ENCODE measurements around the gene PSMC4. TPM values are rescaled to one million over a fixed set of nuclear protein-coding genes. Genes with fewer than 3 reads are reported as not detected.

The PSMC4 gene
- total RNA-seq, 1 experiment from 2014 or later: 111 TPM

DNA sequence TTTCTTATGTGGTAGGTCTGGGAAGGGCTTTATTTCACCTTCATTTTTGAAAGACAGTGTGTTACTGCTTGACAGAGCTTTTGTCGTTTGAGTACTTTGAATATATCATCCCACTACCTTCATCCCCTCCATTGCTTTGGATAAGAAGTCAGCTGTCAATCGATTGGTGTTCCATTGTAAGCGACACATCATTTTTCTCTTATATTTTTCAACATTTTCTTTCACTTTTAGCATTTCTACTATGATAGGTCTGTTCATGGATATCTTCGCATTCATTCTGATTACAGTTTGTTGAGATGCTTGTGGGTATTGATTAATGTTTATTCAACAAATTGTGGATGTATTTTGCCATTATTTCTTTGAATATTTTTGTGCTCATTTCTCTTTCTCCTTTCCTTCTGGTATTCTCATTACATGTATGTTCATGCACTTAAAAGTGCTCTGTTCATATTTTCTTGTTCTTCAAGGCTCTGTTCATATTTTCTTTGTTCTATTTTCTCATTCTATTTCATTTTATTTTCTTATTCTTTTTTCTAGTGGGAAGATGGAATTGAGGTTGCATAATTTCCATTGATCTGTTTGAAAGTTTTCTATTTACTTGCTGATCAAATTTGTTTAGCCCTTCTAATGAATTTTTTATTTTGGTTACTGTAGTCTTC is 55.1 kb downstream of the PSMC4 start:
- Mint-ChIP-seq H3K27me3 (ENCODE audit: low read depth) (peaks cover 20% of the 10 kb centered on the region), H3K9me3 (peaks cover 89 to 93% of the 10 kb centered on the region in 2 experiments), H3K4me1 (no peaks in the 10 kb centered on the region), H3K36me3 (ENCODE audit: insufficient read depth in 1 of 3, low read depth in 3 of 3) (peaks cover 47 to 65% (median 53%) of the 10 kb centered on the region in 3 experiments), H3K4me3 (no peak overlapping the region), H3K27ac (no peak overlapping the region)
- no peaks in the 10 kb centered on the region for H3K27me3 ChIP-seq (ENCODE audit: insufficient read depth, low read length)
- H3K14ac ChIP-seq (ENCODE audit: insufficient read depth, low read length): no peak overlapping the region
- H3T11ph ChIP-seq (ENCODE audit: low read length): no peak overlapping the region
- H4K5ac ChIP-seq (ENCODE audit: insufficient read length, low read depth, low read length): no peak overlapping the region
- H2AFZ ChIP-seq (ENCODE audit: low read length): no peak overlapping the region
- no peak overlapping the region for H3K4ac ChIP-seq (ENCODE audit: low read depth, low read length)
- H3K4me1 ChIP-seq (ENCODE audit: insufficient read depth, low read length): no peaks in the 10 kb centered on the region
- H3K18ac ChIP-seq (ENCODE audit: insufficient read length, low read depth, low read length): no peak overlapping the region
- H2BK15ac ChIP-seq (ENCODE audit: low read depth, low read length): no peak overlapping the region
- no peak overlapping the region for H3K9ac ChIP-seq (ENCODE audit: extremely low read depth, insufficient read length, low read length)
- H2BK12ac ChIP-seq (ENCODE audit: insufficient read length, low read depth, low read length): no peak overlapping the region
- no peak for TF ChIP-seq CTCF (conservative IDR thresholded peaks at IDR 0.05)
- H3K4me2 ChIP-seq (ENCODE audit: insufficient read depth, insufficient read length, low read length): no peak overlapping the region
- H2BK20ac ChIP-seq (ENCODE audit: low read depth, low read length, poor library complexity, severe bottlenecking): no peak overlapping the region
- H3K79me1 ChIP-seq (ENCODE audit: insufficient read depth, low read depth, low read length, poor library complexity, severe bottlenecking): no peaks in the 10 kb centered on the region
- no peak overlapping the region for H3K27ac ChIP-seq (ENCODE audit: insufficient read length, low read depth, low read length)
- no peak for DNase-seq
- no peak overlapping the region for H2AK5ac ChIP-seq (ENCODE audit: insufficient read length, low read length)
- no peaks in the 10 kb centered on the region for H3K23me2 ChIP-seq (ENCODE audit: insufficient read length, low read depth, low read length, poor library complexity, severe bottlenecking)
- H3K23ac ChIP-seq (ENCODE audit: insufficient read length, low read depth, low read length): no peak overlapping the region
- WGBS (ENCODE audit: extremely low coverage, insufficient read length, low lambda C conversion rate): no CpG with 5 or more reads among the region's 4 CpGs
- H4K20me1 ChIP-seq (ENCODE audit: control insufficient read depth, insufficient read depth, insufficient read length): no peaks in the 10 kb centered on the region
- peaks cover 71% of the 10 kb centered on the region for H3K9me3 ChIP-seq (ENCODE audit: control insufficient read depth, low read depth, low read length)
- no peaks in the 10 kb centered on the region for H3K79me2 ChIP-seq (ENCODE audit: insufficient read depth, low read length)
- no peak overlapping the region for H2BK120ac ChIP-seq (ENCODE audit: low read depth, low read length, poor library complexity, severe bottlenecking)
- no peak overlapping the region for H4K8ac ChIP-seq (replicated peaks; ENCODE audit: insufficient read length, low read depth, low read length)
- H2BK5ac ChIP-seq (ENCODE audit: insufficient read length, low read length): no peak overlapping the region
- H3K56ac ChIP-seq (ENCODE audit: insufficient read length, low read depth, low read length): no peak overlapping the region
- no peak overlapping the region for H4K91ac ChIP-seq (ENCODE audit: insufficient read length, low read depth, low read length)
